ENCODE data around the gene C2CD3. TPM values are rescaled to one million over a fixed set of nuclear protein-coding genes. Genes with fewer than 3 reads are reported as not detected.

Gene C2CD3
- total and polyA plus RNA-seq, 9 of the 15 experiments (the other 6 are each of a cell fraction or from before 2014, with no cell fraction given) = 4.4 to 20.2 (median 15.4) TPM

GRCh38 chr11:74011360-74012073, 159.3 kb downstream of the C2CD3 start (continued):
- TF ChIP-seq, protein P1, sequence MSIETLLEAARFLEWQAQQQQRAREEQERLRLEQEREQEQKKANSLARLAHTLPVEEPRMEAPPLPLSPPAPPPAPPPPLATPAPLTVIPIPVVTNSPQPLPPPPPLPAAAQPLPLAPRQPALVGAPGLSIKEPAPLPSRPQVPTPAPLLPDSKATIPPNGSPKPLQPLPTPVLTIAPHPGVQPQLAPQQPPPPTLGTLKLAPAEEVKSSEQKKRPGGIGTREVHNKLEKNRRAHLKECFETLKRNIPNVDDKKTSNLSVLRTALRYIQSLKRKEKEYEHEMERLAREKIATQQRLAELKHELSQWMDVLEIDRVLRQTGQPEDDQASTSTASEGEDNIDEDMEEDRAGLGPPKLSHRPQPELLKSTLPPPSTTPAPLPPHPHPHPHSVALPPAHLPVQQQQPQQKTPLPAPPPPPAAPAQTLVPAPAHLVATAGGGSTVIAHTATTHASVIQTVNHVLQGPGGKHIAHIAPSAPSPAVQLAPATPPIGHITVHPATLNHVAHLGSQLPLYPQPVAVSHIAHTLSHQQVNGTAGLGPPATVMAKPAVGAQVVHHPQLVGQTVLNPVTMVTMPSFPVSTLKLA (conservative IDR thresholded peaks at IDR 0.05) = peak; percentile 85 to 92
- peak; percentile 86 for TF ChIP-seq CBX1 (IDR thresholded peaks at IDR 0.05; ENCODE audit: low read depth)
- no peak for TF ChIP-seq POLR2AphosphoS2 (IDR thresholded peaks at IDR 0.05; ENCODE audit: low read length)
- peak; percentile 71 for TF ChIP-seq HES1 (IDR thresholded peaks at IDR 0.05; ENCODE audit: low read depth)
- peak; percentile 70; the same call in 1 of the 2 replicates for TF ChIP-seq SP1 (CRISPR knock-in tag; IDR thresholded peaks at IDR 0.05)
- no peak for TF ChIP-seq HOXB6 (CRISPR knock-in tag; IDR thresholded peaks at IDR 0.05; ENCODE audit: borderline replicate concordance)
- TF ChIP-seq FUS (optimal IDR thresholded peaks at IDR 0.05; ENCODE audit: low read depth, low read length) = no peak
- peak; percentile 49; the same call in 1 of the 2 replicates for TF ChIP-seq VEZF1 (CRISPR knock-in tag; IDR thresholded peaks at IDR 0.05)
- TF ChIP-seq ELF4 (CRISPR knock-in tag; IDR thresholded peaks at IDR 0.05) = 0 out of 2 replicates have a peak, but pooled peaks have one; percentile 69
- TF ChIP-seq, protein P2, sequence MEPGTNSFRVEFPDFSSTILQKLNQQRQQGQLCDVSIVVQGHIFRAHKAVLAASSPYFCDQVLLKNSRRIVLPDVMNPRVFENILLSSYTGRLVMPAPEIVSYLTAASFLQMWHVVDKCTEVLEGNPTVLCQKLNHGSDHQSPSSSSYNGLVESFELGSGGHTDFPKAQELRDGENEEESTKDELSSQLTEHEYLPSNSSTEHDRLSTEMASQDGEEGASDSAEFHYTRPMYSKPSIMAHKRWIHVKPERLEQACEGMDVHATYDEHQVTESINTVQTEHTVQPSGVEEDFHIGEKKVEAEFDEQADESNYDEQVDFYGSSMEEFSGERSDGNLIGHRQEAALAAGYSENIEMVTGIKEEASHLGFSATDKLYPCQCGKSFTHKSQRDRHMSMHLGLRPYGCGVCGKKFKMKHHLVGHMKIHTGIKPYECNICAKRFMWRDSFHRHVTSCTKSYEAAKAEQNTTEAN (CRISPR knock-in tag; IDR thresholded peaks at IDR 0.05) = no peak
- TF ChIP-seq HNRNPH1 (optimal IDR thresholded peaks at IDR 0.05; ENCODE audit: low read depth, low read length) = no peak
- no peak for TF ChIP-seq MAFK (IDR thresholded peaks at IDR 0.05; ENCODE audit: low read length)
- TF ChIP-seq BMI1 (IDR thresholded peaks at IDR 0.05; ENCODE audit: low read length) = no peak
- no peak for TF ChIP-seq ZFPM2 (CRISPR knock-in tag; IDR thresholded peaks at IDR 0.05)
- TF ChIP-seq ZNF780A (CRISPR knock-in tag; IDR thresholded peaks at IDR 0.05) = no peak
